Stomach (tissue), 9 donors: Measurements from ENCODE around the gene SMURF1. TPM values are rescaled to one million over a fixed set of nuclear protein-coding genes. Genes with fewer than 3 reads are reported as not detected.
A peak's percentile ranks its signal among the peaks of the same experiment; 100 is the strongest.

Experiments used
- DNase-seq, 2 donors: peaks; one replicate each; pipeline versions ENCODE4 v3.0.0 to v3.0.0-alpha.2; 2013 to 2019
- H3K27ac ChIP-seq, 5 donors: fragments of 200-600 bp in 4 of 5; sonication (generic) in 4 of 5; one replicate each; pipeline ENCODE4 v1.5.1; 2013 to 2019; ENCODE audit warnings: mild to moderate bottlenecking in 1 of 5, moderate library complexity in 1 of 5
- H3K27me3 ChIP-seq, 3 donors: fragments of 200-600 bp; sonication (generic); one replicate each; pipeline ENCODE4 v1.5.1; 2017 to 2019; ENCODE audit warnings: mixed run types in 1 of 3
- H3K36me3 ChIP-seq, 4 donors: fragments of 200-600 bp; sonication (generic); 1 replicate in 3 of 4; 2 replicates in 1 of 4; pipeline ENCODE4 v1.5.1; 2016 to 2019
- H3K4me1 ChIP-seq, 4 donors: fragments of 200-600 bp; sonication (generic); one replicate each; pipeline ENCODE4 v1.5.1; 2016 to 2019
- H3K4me3 ChIP-seq, 4 donors: fragments of 200-600 bp; sonication (generic) in 3 of 4; one replicate each; pipeline ENCODE4 v1.5.1; 2016 to 2019; ENCODE audit warnings: mild to moderate bottlenecking in 1 of 4
- H3K9me3 ChIP-seq, 4 donors: fragments of 200-600 bp; sonication (generic); one replicate each; pipeline ENCODE4 v1.5.1; 2016 to 2019
- CTCF ChIP-seq, 7 experiments: fragments of 450-650 bp in 4 of 7; fragments of 200-600 bp in 3 of 7; sonication (generic) in 3 of 7; IDR thresholded peaks; one replicate each; pipeline ENCODE4 v1.5.1; 2016 to 2019; ENCODE audit warnings: antibody characterized with exemption in 7 of 7, control low read depth in 2 of 7, mild to moderate bottlenecking in 1 of 7
- EP300 ChIP-seq: sonication (generic); formaldehyde crosslinking; IDR thresholded peaks from one replicate; pipeline ENCODE4 v1.6.1; 2017; ENCODE audit warnings: antibody characterized with exemption
- POLR2A ChIP-seq, 4 donors: fragments of 450-650 bp; IDR thresholded peaks; one replicate each; pipeline ENCODE4 v1.6.1; 2016; ENCODE audit warnings: antibody characterized with exemption in 4 of 4, control low read depth in 2 of 4, mild to moderate bottlenecking in 1 of 4, moderate library complexity in 1 of 4
- POLR2AphosphoS5 ChIP-seq, 3 donors: sonication (generic); formaldehyde crosslinking; IDR thresholded peaks; one replicate each; pipeline ENCODE4 v1.6.1; 2016; ENCODE audit warnings: antibody characterized with exemption in 3 of 3
- WGBS, 5 donors: extraction: QIAGEN DNeasy Blood & Tissue Kit in 3 of 5; methylation state at CpG; one replicate each; pipeline versions ENCODE4 v1.1.5 to v1.1.7; 2013 to 2018; 5-methylcytosine and 5-hydroxymethylcytosine counted together
- intact Hi-C: fragments of 100-400 bp; cut with DNase I; formaldehyde crosslinking; loops from one replicate; pipeline ENCODE4 v1.15.1; 2023; ENCODE audit warnings: low total_unique reads
- polyA plus RNA-seq, 3 donors: library from polyadenylated mRNA; stranded (reverse); fragments of 200-250 nt; gene quantifications; one replicate each; pipeline ENCODE4 v1.2.3, GENCODE V29; 2013
- total RNA-seq, 5 donors: library from RNA; depleted of rRNA; stranded (reverse); fragments of >200 nt; gene quantifications; one replicate each; pipeline versions ENCODE4 v1.1.0 to v1.2.3, GENCODE V29; 2014 to 2016
- donor health status: healthy with polysubstance abuse.
- donor health status: Bipolar disorder and iron deficiency.
- donor health status: healthy.

The SMURF1 gene
- total and polyA plus RNA-seq, 8 donors = 8.0 to 46.8 (median 31.8) TPM

- peaks cover 50 to 99% (median 82%) of the 10 kb centered on the region in 4 donors for H3K4me1 ChIP-seq
- no peaks in the 10 kb centered on the region for H3K36me3 ChIP-seq
- no peaks in the 10 kb centered on the region for H3K27me3 ChIP-seq
- WGBS, 5 donors = 42 to 47% (median 44%) methylated on average over 10 of the region's 10 CpGs
- TF ChIP-seq POLR2AphosphoS5 (IDR thresholded peaks at IDR 0.05) (peak in 1 of 3 donors; percentile 17), POLR2A (IDR thresholded peaks at IDR 0.05) (no peak)
- H3K9me3 ChIP-seq = no peaks in the 10 kb centered on the region
- peak in 1 of 2 donors; percentile 74 for DNase-seq
- intact Hi-C loops = no loop called here
- peak overlapping the region in 1 of 4 donors; percentile 8 for H3K4me3 ChIP-seq
- H3K27ac ChIP-seq = peak overlapping the region in 4 of 5 donors; percentile 19 to 51 (median 35)
Measured at GRCh38 chr7:99137411-99138180, 6.3 kb downstream of the SMURF1 start.

GRCh38 chr7:99135938-99136337 lies 8.0 kb downstream of the SMURF1 start:
- no peaks in the 10 kb centered on the region for H3K9me3 ChIP-seq
- no peaks in the 10 kb centered on the region for H3K36me3 ChIP-seq
- no peaks in the 10 kb centered on the region for H3K27me3 ChIP-seq
- no peak for DNase-seq
- H3K4me3 ChIP-seq = no peak overlapping the region
- WGBS, 5 donors = 88 to 97% (median 93%) methylated on average over 4 of the region's 4 CpGs
- peak overlapping the region in 1 of 5 donors; percentile 51 for H3K27ac ChIP-seq
- intact Hi-C loops = no loop called here
- H3K4me1 ChIP-seq = peaks cover 51 to 100% (median 86%) of the 10 kb centered on the region in 4 donors
- no peak for TF ChIP-seq EP300
- TF ChIP-seq POLR2AphosphoS5 (IDR thresholded peaks at IDR 0.05) = no peak
- no peak for TF ChIP-seq POLR2A (IDR thresholded peaks at IDR 0.05)
- no peak for TF ChIP-seq CTCF (IDR thresholded peaks at IDR 0.05)

GRCh38 chr7:99133766-99134564 lies 9.9 kb downstream of the SMURF1 start:
- Histone ChIP-seq H3K27me3 (no peaks in the 10 kb centered on the region), H3K4me3 (no peak overlapping the region), H3K4me1 (peaks cover 56 to 99% (median 83%) of the 10 kb centered on the region in 4 donors), H3K27ac (peak overlapping the region in 2 of 5 donors; percentile 30 to 44), H3K36me3 (no peaks in the 10 kb centered on the region), H3K9me3 (no peaks in the 10 kb centered on the region)
- intact Hi-C loops = no loop called here
- 46 to 55% (median 50%) methylated on average over 9 of the region's 9 CpGs for WGBS, 5 donors
- TF ChIP-seq CTCF (IDR thresholded peaks at IDR 0.05) (no peak), POLR2AphosphoS5 (IDR thresholded peaks at IDR 0.05) (no peak), POLR2A (IDR thresholded peaks at IDR 0.05) (no peak), EP300 (no peak)
- DNase-seq = peak in 1 of 2 donors; percentile 39

GRCh38 chr7:99132595-99133321 lies 11.2 kb downstream of the SMURF1 start:
- peaks cover 68 to 99% (median 87%) of the 10 kb centered on the region in 4 donors for H3K4me1 ChIP-seq
- no peaks in the 10 kb centered on the region for H3K9me3 ChIP-seq
- no peaks in the 10 kb centered on the region for H3K36me3 ChIP-seq
- peak in 1 of 2 donors; percentile 54 for DNase-seq
- no peak overlapping the region for H3K4me3 ChIP-seq
- TF ChIP-seq EP300 (no peak), POLR2AphosphoS5 (IDR thresholded peaks at IDR 0.05) (peak in 1 of 3 donors; percentile 60)
- H3K27me3 ChIP-seq = no peaks in the 10 kb centered on the region
- H3K27ac ChIP-seq = peak overlapping the region in 2 of 5 donors; percentile 30 to 44
- WGBS, 5 donors = 50 to 65% (median 52%) methylated on average over 8 of the region's 8 CpGs
- intact Hi-C loops = no loop called here

GRCh38 chr7:99131290-99131689 lies 12.6 kb downstream of the SMURF1 start:
- intact Hi-C loops = no loop called here
- peak overlapping the region in 1 of 5 donors; percentile 1 for H3K27ac ChIP-seq
- peaks cover 77 to 99% (median 91%) of the 10 kb centered on the region in 4 donors for H3K4me1 ChIP-seq
- H3K36me3 ChIP-seq = no peaks in the 10 kb centered on the region
- TF ChIP-seq EP300 = no peak
- no peak for TF ChIP-seq POLR2AphosphoS5 (IDR thresholded peaks at IDR 0.05)
- no peak for TF ChIP-seq POLR2A (IDR thresholded peaks at IDR 0.05)
- no peak overlapping the region for H3K4me3 ChIP-seq
- no peaks in the 10 kb centered on the region for H3K9me3 ChIP-seq
- H3K27me3 ChIP-seq = no peaks in the 10 kb centered on the region
- 79 to 88% (median 85%) methylated on average over 2 of the region's 2 CpGs for WGBS, 5 donors
- no peak for DNase-seq
